Posterior vena cava (tissue), 2 donors: Measurements from ENCODE around the gene NFE2L1. TPM values are rescaled to one million over a fixed set of nuclear protein-coding genes. Genes with fewer than 3 reads are reported as not detected.

ENCODE experiments used
- DNase-seq: peaks from one replicate; pipeline ENCODE4 v3.0.0-alpha.2; 2020; ENCODE audit warnings: low spot score
- intact Hi-C, 2 donors: fragments of 100-400 bp; cut with DNase I; formaldehyde crosslinking; loops; one replicate each; pipeline versions ENCODE4 v1.14.1 to v1.14.2; 2022 to 2023
- microRNA-seq, 2 donors: library from miRNA; unstranded; fragments of <30 nt; microRNA quantifications; one replicate each; pipeline ENCODE4 v1.2.0, GENCODE V29; 2020 to 2021; ENCODE audit warnings: borderline microRNAs expressed in 2 of 2
- total RNA-seq, 2 donors: library from RNA; stranded (reverse); fragmentation: NEBNext Ultra II Directional; extraction: Animal tissue kit (Norgen Biotek cat#: 25700); gene quantifications; one replicate each; pipeline ENCODE4 v1.2.1, GENCODE V29; 2021
- donor health status: DM: yes; HTN: yes; CAD: no.
- donor health status: DM: yes; HTN: yes; CAD: no.

Gene NFE2L1
- total RNA-seq, 2 donors from 2014 or later: 255 to 263 TPM

DNA sequence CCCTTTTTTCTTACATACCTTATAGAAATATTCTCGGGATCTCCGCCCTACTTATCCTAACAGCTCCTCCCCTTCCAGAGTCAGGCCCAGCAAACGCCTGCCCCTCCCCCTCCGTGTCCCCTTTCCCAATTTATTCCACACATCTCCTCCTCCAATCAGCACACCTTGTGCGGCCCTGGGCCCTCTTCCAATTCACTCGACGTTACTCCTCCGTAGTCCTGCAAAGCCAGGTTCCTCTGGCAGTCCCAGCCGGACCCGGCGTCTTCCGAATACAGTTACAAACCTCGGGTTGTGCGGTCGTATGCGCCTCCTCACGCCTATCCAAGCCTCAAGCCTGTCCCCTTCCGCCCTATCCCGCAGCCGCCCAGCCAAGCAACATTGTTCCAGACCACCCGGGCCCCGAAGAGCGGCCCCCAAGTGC is 52.4 kb downstream of the NFE2L1 start:
- intact Hi-C loops: no loop called here
- DNase-seq: no peak

DNA sequence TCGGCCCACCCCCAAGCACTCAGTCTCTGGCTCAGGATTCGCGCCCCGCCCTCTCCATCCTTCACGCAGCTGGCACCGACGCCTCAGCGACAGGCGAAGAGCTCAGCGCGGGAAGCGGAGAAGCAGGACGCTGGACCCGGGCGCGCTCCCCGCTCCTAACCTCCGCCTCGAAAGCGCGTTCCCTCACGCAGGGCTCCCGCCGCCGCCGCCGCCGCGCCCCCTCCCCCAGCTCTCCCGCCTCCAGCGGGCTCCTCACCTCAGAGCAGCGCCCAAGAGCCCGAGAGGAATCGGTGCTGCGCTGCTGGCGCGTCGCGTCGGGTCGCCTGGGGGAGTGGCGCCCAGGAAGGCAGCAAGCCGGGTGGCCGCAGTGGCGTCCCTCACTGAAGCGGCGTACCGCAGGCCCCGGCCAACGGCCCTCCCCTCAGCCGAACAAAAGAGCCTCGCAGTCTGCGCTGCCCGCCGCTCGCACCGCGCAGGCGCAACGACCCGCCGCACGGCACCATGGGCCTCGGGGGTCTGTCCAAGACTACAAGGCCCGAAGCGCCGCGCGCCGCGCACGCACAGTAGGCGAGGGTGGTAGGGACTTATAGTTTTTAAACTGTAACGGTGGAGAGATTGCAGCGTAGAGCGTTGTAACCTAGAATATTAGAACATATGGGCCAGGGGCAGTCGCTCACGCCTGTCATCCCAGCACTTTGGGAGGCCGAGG is 53.0 kb downstream of the NFE2L1 start, which contains the start of gene CBX1:
Gene CBX1 (minus strand): TSS at position 467 of the 709 bp plus-strand sequence. CDS start 24,474 bp downstream, outside the sequence.
- DNase-seq: peak; percentile 98
- intact Hi-C loops: no loop called here

DNA sequence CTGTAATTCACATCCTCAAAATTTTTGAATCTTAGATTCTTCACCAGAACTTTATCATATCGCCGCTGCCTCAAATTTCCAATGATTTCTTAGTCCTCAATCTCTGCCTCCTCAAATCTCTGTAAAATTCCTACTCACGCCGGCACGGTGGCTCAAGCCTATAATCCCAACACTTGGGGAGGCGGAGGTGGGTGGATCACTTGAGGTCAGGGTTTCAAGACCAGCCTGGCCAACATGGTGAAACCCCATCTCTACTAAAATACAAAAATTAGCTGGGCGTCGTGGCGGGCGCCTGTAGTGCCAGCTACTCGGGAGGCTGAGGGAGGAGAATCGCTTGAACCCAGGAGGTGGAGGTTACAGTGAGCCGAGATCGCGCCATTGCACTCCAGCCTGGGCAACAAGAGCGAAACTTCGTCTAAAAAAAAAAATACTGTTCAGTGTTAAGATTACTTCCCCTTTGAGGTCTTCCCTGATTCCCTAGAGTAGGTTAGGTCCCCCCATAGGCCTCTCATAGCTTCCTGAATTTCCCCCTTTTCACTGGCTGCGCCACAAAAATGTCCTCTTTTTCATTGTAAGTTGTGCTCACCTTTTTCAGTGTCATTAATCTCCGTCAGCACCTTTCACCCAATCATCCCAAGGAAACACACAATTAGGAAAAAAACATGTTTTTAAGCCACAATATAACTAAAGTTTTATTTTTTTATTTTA is 54.0 kb downstream of the NFE2L1 start:
- intact Hi-C loops: no loop called here
- DNase-seq: no peak

DNA sequence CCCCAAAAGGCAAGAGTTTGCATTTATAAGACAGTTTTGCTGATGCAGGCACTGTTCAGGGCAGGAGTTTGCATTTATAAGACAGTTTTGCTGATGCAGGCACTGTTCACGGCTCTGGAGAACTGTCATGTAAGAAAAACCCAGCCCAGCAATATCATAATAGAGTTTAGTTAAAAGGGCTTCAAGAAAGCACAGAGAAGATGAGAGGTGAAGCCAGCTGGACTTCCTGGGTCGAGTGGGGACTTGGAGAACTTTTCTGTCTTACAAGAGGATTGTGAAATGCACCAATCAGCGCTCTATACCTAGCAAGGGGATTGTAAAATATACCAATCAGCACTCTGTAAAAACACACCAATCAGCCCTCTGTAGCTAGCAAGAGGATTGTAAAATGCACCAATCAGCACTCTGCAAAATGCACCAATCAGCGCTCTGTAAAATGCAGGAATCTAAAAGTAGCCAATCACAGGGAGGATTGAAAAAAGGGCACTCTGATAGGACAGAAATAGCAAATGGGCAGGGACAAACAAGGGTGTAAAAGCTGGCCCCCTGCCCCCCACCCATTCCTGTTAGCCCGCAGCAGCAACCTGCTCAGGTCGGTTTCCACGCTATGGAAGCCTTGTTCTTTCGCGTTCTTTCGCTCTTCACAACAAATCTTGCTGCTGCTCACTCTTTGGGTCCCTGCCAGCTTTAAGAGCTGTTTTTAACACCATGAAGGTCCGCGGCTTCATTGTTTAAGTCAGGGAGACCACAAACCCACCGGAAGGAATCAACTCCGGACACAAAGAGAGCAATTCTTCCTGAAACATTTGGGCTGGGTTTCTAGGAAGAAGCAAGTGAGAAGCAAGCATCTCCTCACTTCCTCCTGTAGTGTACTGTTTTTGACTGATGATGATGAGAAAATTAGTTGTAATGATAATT is 54.9 kb downstream of the NFE2L1 start:
- intact Hi-C loops: no loop called here
- no peak for DNase-seq

DNA sequence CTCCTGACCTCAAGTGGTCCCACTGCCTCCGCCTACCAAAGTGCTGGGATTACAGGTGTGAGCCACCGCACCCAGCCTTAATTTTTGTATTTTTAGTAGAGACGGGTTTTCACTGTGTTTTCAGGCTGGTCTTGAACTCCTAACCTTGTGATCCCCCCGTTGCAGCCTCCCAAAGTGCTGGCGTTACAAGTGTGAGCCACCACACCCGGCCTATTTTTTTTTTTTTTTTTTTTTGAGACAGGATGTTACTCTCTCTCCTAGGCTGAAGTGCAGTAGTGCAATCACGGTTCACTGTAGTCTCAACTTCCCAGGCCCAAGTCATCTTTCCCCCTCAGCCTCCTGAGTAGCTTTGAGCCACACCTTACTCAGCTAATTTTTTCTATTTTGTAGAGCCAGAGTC is 56.3 kb downstream of the NFE2L1 start:
- DNase-seq: no peak
- intact Hi-C loops: no loop called here

DNA sequence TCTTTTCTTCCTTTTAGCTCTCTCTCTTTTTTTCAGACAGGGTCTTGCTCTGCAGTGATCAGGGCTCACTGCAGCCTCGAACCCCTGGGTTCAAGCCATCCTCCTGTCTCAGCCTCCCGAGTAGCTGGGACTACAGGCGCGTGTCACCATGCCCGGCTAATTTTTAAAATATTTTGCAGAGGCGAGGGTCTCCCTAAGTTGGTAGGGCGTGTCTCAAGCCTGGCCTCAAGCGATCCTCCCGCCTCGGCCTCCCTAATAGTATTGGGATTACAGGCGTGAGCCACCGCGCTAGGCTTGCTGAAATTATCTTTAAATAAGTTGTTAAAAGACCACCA is 58.6 kb downstream of the NFE2L1 start:
- intact Hi-C loops: no loop called here
- DNase-seq: no peak

DNA sequence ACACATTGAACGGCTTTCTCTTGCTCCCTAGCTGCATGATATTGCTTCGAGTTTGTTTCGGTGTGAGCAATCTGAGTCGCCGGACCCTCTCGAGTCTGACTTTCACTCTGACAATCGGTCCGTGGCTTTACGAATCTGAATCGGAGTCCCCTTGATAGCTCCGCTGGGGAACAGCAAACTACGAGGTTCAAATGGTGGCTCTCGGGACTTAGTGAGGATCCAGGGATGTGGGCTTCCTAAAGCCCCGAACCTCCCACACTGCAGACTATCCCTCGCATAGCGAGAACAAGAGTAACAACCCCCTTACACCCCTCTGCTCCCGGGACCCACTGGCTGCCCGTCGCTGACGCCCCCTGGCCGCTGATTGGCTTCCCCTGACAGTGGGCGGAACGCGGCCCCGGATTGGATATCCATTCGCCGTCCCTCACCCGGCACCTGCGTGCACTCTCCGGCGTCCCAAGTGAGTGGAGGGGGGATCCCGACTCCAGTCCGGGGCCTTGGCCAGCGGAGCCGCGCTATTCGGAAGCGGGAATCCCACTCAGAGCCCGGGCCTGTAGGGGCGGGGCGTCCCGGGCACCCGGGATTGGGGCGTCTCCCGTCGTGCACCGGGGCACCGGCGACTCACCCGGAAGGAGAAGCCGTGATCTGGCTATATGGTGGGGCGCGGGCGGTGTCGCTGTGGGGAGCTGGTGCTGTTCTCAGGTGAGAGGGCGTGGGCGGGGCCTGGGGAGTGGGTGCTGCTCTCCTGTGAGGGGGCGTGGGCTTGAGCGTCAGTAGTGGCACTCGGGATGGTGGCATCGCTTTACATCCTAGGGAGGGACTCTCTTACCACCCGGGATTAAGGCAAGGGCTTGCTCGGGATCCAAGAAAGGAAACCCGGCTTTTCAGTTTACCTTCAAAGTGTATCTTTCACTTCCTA is 59.2 kb downstream of the NFE2L1 start, which contains the start of gene SNX11:
Gene SNX11 (plus strand): TSS at position 630 of the 919 bp plus-strand sequence. CDS start 4,278 bp downstream, outside the sequence.
- intact Hi-C loops: no loop called here
- DNase-seq: peak; percentile 96

DNA sequence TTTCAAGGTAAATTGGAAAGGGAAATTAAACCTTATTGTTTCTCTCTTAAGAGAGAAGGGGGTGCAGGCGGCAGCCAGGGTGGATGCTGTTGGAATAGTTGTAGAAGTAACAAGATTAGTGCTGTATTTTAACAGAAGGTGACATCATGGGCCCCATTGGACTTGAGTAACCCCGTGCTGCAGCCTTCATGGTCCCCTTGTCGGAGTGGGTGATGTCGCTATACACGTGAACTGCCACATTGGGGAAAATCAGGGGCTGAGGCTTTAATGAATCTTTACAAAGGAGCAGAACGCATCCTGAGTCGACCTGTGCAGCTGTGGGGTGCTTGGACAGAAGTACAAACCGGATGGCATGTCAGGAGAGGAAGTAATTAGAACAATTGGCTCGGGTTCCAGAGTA is 62.6 kb downstream of the NFE2L1 start:
- intact Hi-C loops: no loop called here

More for the DNA sequence above, 62.6 kb downstream of the NFE2L1 start:
- no peak for DNase-seq

Small RNA genes within 50 kb of the gene (microRNA-seq; reads per million reads assigned to microRNA genes)
- gene MIR152: 1,543 to 3,058 reads per million in 2 donors

Other genes with a start within 250 kb of the NFE2L1 start
- gene OSBPL7, start 226.6 kb upstream of the NFE2L1 start, total RNA-seq: 1 to 10 TPM; 6.4 to 9.8 TPM
- 10 to 100 TPM; 23.9 to 28.6 TPM for gene MRPL10, start 216.8 kb upstream of the NFE2L1 start, total RNA-seq
- gene LRRC46, start 216.7 kb upstream of the NFE2L1 start, total RNA-seq: not detected
- 10 to 100 TPM; 13.3 to 17.8 TPM for gene SCRN2, start 207.1 kb upstream of the NFE2L1 start, total RNA-seq
- gene SP6, start 197.2 kb upstream of the NFE2L1 start, total RNA-seq: under 1 TPM; 0.19 to 0.48 TPM
- 10 to 100 TPM; 13.0 to 15.8 TPM for gene SP2, start 152.1 kb upstream of the NFE2L1 start, total RNA-seq
- gene PNPO, start 106.8 kb upstream of the NFE2L1 start, total RNA-seq: 10 to 100 TPM; 14.5 to 18.8 TPM
- not detected for gene PRR15L, start 90.5 kb upstream of the NFE2L1 start, total RNA-seq
- 10 to 100 TPM; 80.3 to 95.8 TPM for gene CDK5RAP3, start 77.2 kb upstream of the NFE2L1 start, total RNA-seq
- 100 to 1,000 TPM in 1 of 2 donors, 10 to 100 TPM in 1; 75.0 to 136 TPM for gene COPZ2, start 10.6 kb upstream of the NFE2L1 start, total RNA-seq
- gene CBX1, start 53.1 kb downstream of the NFE2L1 start, total RNA-seq: 10 to 100 TPM; 38.7 to 46.1 TPM
- 10 to 100 TPM; 18.8 to 22.3 TPM for gene SNX11, start 59.4 kb downstream of the NFE2L1 start, total RNA-seq